ENCODE measurements around the gene TXNL4A.
"Not testable (repeated sequence)": the region's sequence is repeated elsewhere in the genome, so short reads cannot be mapped to it uniquely, and the experiment has no call there.

TXNL4A gene, protein sequence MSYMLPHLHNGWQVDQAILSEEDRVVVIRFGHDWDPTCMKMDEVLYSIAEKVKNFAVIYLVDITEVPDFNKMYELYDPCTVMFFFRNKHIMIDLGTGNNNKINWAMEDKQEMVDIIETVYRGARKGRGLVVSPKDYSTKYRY

DNA sequence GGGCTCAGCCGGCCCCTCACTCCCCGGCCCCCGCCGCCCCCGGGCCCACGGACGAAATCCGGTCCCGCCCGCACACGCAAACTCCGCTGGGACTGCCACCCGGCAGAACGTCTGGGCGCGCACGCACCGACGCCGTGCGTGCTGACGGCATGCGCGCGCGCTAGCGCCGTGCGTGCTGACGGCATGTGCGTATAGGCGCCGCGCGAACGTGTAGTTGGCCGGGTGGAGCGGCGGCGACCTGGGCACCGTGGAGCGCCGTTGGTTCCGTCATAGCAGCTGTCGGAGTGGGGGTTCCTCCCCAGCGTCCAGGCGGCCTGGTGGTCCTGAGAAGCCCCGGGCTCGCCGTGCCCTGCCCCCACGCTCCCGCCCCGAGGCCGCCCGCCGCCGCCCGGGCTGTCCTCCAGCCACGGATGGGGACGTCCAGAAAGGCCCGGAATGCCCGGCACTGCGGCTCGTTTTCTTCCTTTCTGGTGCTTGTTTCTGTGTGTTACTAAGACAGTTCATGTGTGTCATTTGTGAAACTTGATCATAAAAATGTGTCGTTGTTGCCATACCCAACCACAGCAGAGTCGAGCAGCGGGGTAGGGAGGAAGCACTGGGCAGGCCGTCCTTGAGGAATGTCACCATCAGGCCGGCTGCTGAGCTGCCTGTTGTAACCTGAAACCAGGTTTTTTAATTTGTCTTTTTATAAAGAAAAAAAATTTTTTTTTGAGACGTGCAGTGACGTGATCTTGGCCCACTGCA lies at the start of gene TXNL4A:
Gene TXNL4A (minus strand): TSS at position 113 of the 744 bp plus-strand sequence. CDS start 171 bp downstream, outside the sequence.
- Histone ChIP-seq H3K36me3 (ENCODE audit: insufficient read depth, low read length) (peaks cover 4% of the 10 kb centered on the region), H3K27ac (ENCODE audit: low read depth, low read length) (peak within 1 kb of the TSS; percentile 98), H3K27me3 (ENCODE audit: control insufficient read depth in 1 of 2, insufficient read depth in 2 of 2, low read length in 2 of 2) (no peaks in the 10 kb centered on the region), H3K4me3 (ENCODE audit: low read depth in 1 of 2, low read length in 2 of 2) (peak within 1 kb of the TSS; percentile 59 to 86), H3K9ac (ENCODE audit: low read length) (peak within 1 kb of the TSS; percentile 94), H3K4me1 (ENCODE audit: insufficient read depth, low read length) (peaks cover 17% of the 10 kb centered on the region), H3K9me3 (ENCODE audit: low read length) (no peaks in the 10 kb centered on the region)

DNA sequence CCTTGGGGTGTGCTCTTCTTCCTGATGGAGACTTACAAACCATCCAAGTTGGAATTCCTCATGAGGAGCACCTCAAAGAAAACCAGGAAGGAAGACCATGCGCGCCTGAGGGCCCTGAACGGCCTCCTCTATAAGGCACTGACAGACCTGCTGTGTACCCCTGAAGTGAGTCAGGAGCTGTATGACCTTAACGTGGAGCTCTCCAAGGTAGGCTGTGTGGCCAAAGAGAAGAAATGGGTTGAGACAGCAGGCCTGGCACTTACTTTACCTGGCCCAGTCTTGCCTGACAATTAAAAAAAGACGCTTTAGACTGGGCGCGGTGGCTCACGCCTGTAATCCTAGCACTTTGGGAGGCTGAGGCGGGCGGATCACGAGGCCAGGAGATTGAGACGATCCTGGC lies 48.9 kb upstream of the TXNL4A start:
- peaks cover 7% of the 10 kb centered on the region for H3K4me1 ChIP-seq (ENCODE audit: insufficient read depth, low read length)
- no peak overlapping the region for H3K27ac ChIP-seq (ENCODE audit: low read depth, low read length)
- H3K27me3 ChIP-seq (ENCODE audit: control insufficient read depth in 1 of 2, insufficient read depth in 2 of 2, low read length in 2 of 2) = no peaks in the 10 kb centered on the region
- peaks cover 14% of the 10 kb centered on the region for H3K36me3 ChIP-seq (ENCODE audit: insufficient read depth, low read length)
- no peak overlapping the region for H3K9ac ChIP-seq (ENCODE audit: low read length)
- no peak overlapping the region for H3K4me3 ChIP-seq (ENCODE audit: low read depth in 1 of 2, low read length in 2 of 2)
- no peaks in the 10 kb centered on the region for H3K9me3 ChIP-seq (ENCODE audit: low read length)

DNA sequence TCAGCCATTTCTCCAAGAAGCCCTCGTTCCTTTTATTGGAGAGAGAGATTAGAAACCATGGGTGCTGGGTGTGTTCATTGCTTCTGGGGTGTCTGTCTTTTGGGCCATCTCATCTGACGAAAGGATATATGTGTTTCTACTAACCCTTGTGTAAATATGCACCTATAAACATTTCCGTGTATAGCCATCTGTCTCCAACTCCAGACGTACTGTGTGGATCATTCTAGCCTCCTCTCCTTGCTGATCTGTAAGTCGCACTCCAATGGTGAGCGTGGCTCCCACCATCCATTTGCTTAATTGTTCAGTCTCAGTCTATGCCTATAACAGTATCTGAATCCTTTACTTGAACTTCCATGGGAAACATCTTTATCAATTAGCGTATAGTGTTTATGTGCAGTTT lies 47.6 kb upstream of the TXNL4A start:
- Histone ChIP-seq H3K27me3 (ENCODE audit: control insufficient read depth in 1 of 2, insufficient read depth in 2 of 2, low read length in 2 of 2) (no peaks in the 10 kb centered on the region), H3K27ac (ENCODE audit: low read depth, low read length) (no peak overlapping the region), H3K4me1 (ENCODE audit: insufficient read depth, low read length) (peaks cover 7% of the 10 kb centered on the region), H3K4me3 (ENCODE audit: low read depth in 1 of 2, low read length in 2 of 2) (peak overlapping the region in 1 of 2 donors; percentile 90), H3K9me3 (ENCODE audit: low read length) (no peaks in the 10 kb centered on the region), H3K36me3 (ENCODE audit: insufficient read depth, low read length) (peaks cover 14% of the 10 kb centered on the region), H3K9ac (ENCODE audit: low read length) (no peak overlapping the region)

DNA sequence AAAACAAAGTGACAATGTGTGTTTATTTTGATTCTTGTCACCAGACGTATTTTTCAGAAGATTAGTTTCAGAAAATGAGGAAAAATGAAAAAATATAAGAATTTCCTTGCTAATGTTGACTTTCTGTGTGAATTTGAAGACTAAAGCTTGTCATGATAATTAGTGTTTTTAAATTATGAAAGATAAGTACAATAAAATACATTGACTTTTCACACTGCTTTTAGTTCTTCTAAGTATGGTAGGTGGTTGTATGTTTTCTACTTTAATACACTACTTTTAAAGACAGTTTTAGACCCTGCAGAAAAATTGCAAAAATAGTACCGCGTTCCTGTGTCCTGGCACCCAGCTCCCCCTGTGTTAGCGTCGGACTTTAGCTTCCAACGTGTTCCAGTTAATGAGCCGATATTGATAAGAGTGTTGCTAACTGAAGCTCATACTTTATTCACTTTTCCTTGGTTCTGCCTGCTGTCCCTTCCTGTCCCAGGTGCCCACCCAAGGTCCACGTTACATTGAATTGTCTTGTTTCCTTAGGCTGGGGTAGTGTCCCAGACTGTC lies 46.6 kb upstream of the TXNL4A start:
- peaks cover 7% of the 10 kb centered on the region for H3K4me1 ChIP-seq (ENCODE audit: insufficient read depth, low read length)
- peaks cover 14% of the 10 kb centered on the region for H3K36me3 ChIP-seq (ENCODE audit: insufficient read depth, low read length)
- no peaks in the 10 kb centered on the region for H3K9me3 ChIP-seq (ENCODE audit: low read length)
- peak overlapping the region; percentile 52 for H3K9ac ChIP-seq (ENCODE audit: low read length)
- peak overlapping the region; percentile 75 to 90 for H3K4me3 ChIP-seq (ENCODE audit: low read depth in 1 of 2, low read length in 2 of 2)
- H3K27ac ChIP-seq (ENCODE audit: low read depth, low read length) = peak overlapping the region; percentile 71
- H3K27me3 ChIP-seq (ENCODE audit: control insufficient read depth in 1 of 2, insufficient read depth in 2 of 2, low read length in 2 of 2) = no peaks in the 10 kb centered on the region

DNA sequence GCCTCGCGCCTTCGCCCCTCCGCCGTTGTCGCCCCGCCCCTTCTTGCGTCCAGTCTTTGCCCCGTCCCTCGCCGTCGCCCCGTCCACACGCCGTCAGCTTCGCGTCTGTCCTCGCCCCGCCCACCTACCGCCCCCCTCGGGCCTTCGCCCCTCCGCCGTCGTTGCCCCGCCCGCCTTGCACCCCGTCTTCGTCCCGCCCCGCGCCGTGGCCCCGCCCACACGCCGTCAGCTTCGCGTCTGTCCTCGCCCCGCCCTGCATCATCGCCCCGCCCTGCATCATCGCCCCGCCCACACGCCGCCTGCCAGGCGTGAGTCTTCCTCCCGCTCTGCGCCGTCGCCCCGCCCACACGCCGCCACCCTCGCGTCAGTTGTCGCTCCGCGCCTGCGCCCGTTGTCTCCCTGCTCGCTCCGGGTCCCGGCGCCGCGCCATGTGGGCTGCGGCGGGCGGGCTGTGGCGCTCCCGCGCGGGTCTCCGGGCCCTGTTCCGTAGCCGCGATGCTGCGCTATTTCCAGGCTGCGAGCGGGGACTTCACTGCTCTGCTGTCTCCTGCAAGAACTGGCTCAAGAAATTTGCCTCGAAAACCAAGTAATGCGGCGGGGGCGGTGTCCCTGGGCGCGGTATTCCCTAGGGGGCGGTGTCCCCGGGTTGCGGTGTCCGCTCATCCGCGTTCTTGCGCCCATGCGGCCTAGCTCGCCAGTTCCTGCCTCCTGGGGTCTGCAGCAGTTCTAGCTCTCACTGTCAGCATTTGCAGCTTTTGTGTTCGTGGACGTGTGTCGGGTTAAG lies 45.9 kb upstream of the TXNL4A start, which contains the start of gene RBFA:
Gene RBFA (plus strand): TSS at position 367 of the 784 bp plus-strand sequence. CDS start 62 bp downstream, at position 429.
- Histone ChIP-seq H3K4me3 (ENCODE audit: low read depth in 1 of 2, low read length in 2 of 2) (peak within 1 kb of the TSS; percentile 84 to 90), H3K36me3 (ENCODE audit: insufficient read depth, low read length) (peaks cover 14% of the 10 kb centered on the region)

DNA sequence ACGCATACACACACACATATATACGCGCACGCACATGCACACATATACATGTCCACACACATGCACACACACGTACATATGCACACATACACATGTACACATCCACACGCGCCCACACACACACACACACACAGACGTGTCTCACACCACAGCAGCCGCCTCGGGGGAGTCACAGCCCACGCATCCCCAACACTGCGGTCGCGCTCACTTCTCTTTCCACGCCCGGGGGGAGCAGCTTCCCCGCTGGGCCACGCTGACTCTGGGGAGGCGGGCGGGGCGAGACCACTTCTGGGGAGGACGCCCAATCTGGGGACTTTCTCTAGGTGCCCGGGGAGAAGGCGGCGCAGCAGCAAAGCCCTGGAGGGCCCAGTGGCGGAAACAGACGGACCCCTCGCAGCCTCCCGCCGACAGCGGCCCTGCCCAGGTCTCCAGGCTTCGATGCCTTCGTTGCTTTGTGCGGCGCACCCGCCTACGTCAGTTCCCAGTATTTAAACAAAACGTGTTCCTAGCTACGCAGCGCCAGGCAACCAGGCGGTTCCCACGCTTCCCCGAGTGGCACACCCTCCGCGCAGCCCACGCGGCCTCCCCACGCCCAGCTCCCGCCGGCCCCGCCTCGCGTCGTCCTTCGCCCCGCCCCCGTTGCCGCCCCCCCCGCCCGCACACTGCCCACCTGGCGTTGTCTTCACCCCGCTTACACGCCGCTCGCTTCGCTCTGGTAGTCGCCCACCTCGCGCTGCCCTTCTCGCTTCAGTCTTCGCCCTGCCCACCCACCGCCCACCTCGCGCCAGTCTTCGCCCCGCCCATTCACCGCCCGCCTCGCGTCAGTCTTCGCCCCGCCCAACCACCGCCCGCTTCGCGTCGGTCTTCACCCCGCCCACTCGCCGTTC lies 45.1 kb upstream of the TXNL4A start:
- Histone ChIP-seq H3K9me3 (ENCODE audit: low read length) (no peaks in the 10 kb centered on the region), H3K27ac (ENCODE audit: low read depth, low read length) (peak overlapping the region; percentile 84), H3K4me1 (ENCODE audit: insufficient read depth, low read length) (peaks cover 7% of the 10 kb centered on the region), H3K4me3 (ENCODE audit: low read depth in 1 of 2, low read length in 2 of 2) (peak overlapping the region; percentile 80 to 84), H3K9ac (ENCODE audit: low read length) (peak overlapping the region; percentile 65), H3K36me3 (ENCODE audit: insufficient read depth, low read length) (peaks cover 11% of the 10 kb centered on the region), H3K27me3 (ENCODE audit: control insufficient read depth in 1 of 2, insufficient read depth in 2 of 2, low read length in 2 of 2) (no peaks in the 10 kb centered on the region)

More for the DNA sequence above, 45.9 kb upstream of the TXNL4A start, which contains the start of gene RBFA:
- Histone ChIP-seq H3K4me1 (ENCODE audit: insufficient read depth, low read length) (peaks cover 7% of the 10 kb centered on the region), H3K9ac (ENCODE audit: low read length) (peak within 1 kb of the TSS; percentile 65), H3K27me3 (ENCODE audit: control insufficient read depth in 1 of 2, insufficient read depth in 2 of 2, low read length in 2 of 2) (no peaks in the 10 kb centered on the region), H3K9me3 (ENCODE audit: low read length) (no peaks in the 10 kb centered on the region), H3K27ac (ENCODE audit: low read depth, low read length) (peak within 1 kb of the TSS; percentile 84)

DNA sequence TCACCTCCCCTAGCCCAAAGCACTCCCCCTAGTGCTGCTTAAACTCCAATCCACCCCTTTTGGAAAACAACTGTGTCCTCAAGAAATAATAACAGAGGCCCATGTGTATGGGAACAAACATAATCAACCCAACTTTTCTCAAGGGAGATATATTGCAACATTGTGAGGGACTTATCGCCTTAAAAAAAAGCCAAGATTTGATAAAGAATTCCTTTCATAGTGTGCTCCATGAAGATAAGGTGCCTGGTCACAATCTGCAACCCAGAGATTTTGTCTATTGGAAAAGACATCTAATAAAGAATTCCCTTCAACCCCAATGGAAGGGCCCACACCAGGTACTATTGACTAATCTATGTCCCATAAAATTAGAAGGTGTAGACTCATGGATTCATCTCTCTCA lies 41.3 kb upstream of the TXNL4A start:
- Histone ChIP-seq H3K27me3 (ENCODE audit: control insufficient read depth in 1 of 2, insufficient read depth in 2 of 2, low read length in 2 of 2) (no peaks in the 10 kb centered on the region), H3K9ac (ENCODE audit: low read length) (no peak overlapping the region), H3K4me1 (ENCODE audit: insufficient read depth, low read length) (no peaks in the 10 kb centered on the region), H3K27ac (ENCODE audit: low read depth, low read length) (no peak overlapping the region), H3K36me3 (ENCODE audit: insufficient read depth, low read length) (no peaks in the 10 kb centered on the region), H3K4me3 (ENCODE audit: low read depth in 1 of 2, low read length in 2 of 2) (no peak overlapping the region), H3K9me3 (ENCODE audit: low read length) (peaks cover 6% of the 10 kb centered on the region)

DNA sequence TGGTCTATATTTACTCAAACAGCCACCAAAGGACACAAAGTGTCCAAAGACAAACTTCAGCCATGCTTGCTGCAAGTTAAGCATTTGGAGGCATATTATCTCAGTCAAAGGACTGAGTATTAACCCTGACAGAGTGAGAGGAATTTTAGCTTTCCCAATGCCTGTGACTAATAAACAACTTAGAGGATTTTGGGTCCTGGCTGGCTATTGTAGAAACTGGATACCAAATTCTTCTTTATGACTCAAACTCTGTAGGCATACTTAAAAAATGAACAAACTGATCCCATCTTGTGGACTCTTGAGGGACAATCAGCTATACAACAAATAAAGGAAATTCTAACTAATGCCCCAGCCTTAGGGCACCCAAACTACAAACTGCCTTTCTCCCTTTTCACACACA lies 39.4 kb upstream of the TXNL4A start:
- H3K27me3 ChIP-seq (ENCODE audit: control insufficient read depth in 1 of 2, insufficient read depth in 2 of 2, low read length in 2 of 2); H3K4me3 ChIP-seq (ENCODE audit: low read depth in 1 of 2, low read length in 2 of 2); H3K4me1 ChIP-seq (ENCODE audit: insufficient read depth, low read length); H3K9ac ChIP-seq (ENCODE audit: low read length); H3K36me3 ChIP-seq (ENCODE audit: insufficient read depth, low read length); H3K27ac ChIP-seq (ENCODE audit: low read depth, low read length): not testable (repeated sequence)
- H3K9me3 ChIP-seq (ENCODE audit: low read length) = peaks cover 24% of the 10 kb centered on the region

DNA sequence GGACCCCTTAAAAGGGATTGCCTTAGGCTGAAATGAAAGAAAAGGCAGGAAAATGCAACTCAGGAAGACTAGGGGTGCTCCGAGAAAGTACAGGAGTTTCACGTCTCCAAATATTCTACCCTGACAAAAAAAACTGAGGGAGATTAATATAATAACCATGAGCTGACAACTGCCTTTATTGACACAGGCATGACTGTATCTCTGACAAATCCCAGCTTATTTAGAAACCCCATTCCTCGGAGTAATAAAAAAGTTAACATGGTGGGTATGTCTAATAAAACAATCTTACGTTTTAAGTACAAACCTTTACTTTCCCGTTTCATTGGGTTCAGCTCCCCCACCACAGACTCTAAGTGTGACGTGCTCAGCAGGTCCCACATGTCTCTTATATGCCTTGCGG lies 38.0 kb upstream of the TXNL4A start:
- H3K27me3 ChIP-seq (ENCODE audit: control insufficient read depth in 1 of 2, insufficient read depth in 2 of 2, low read length in 2 of 2) = no peaks in the 10 kb centered on the region
- no peaks in the 10 kb centered on the region for H3K4me1 ChIP-seq (ENCODE audit: insufficient read depth, low read length)
- peaks cover 37% of the 10 kb centered on the region for H3K9me3 ChIP-seq (ENCODE audit: low read length)
- no peak overlapping the region for H3K27ac ChIP-seq (ENCODE audit: low read depth, low read length)
- no peak overlapping the region for H3K4me3 ChIP-seq (ENCODE audit: low read depth in 1 of 2, low read length in 2 of 2)
- no peak overlapping the region for H3K9ac ChIP-seq (ENCODE audit: low read length)
- H3K36me3 ChIP-seq (ENCODE audit: insufficient read depth, low read length) = no peaks in the 10 kb centered on the region

DNA sequence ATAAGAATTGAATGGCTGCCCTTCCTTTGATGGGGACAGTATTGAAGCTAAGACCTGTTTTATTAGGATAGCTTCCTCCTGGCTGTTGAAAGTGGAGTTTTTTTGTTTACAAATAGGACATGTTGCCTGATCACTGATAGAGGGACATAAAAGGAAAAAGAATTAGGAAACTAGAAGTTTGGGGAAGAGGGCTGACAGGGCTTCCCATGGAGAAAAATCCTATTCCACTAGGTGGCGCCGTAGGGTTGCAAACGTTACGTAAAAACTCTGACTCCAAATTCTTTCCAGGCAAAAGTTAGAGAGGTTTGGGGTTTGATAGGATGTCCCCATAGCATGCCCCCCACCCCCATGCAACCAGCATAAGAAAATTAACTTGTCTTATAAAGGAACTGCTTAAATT lies 34.8 kb upstream of the TXNL4A start:
- Histone ChIP-seq H3K27ac (ENCODE audit: low read depth, low read length) (no peak overlapping the region), H3K9me3 (ENCODE audit: low read length) (peaks cover 51% of the 10 kb centered on the region), H3K27me3 (ENCODE audit: control insufficient read depth in 1 of 2, insufficient read depth in 2 of 2, low read length in 2 of 2) (no peaks in the 10 kb centered on the region), H3K9ac (ENCODE audit: low read length) (no peak overlapping the region), H3K36me3 (ENCODE audit: insufficient read depth, low read length) (no peaks in the 10 kb centered on the region), H3K4me1 (ENCODE audit: insufficient read depth, low read length) (no peaks in the 10 kb centered on the region), H3K4me3 (ENCODE audit: low read depth in 1 of 2, low read length in 2 of 2) (peak overlapping the region in 1 of 2 donors; percentile 12)
